ENCODE measurements around the gene MSRB3.

Gene MSRB3

GRCh38 chr12:65343801-65344200, 65.3 kb downstream of the MSRB3 start:
- H3K27me3 ChIP-seq, result no peaks in the 10 kb centered on the region
- H3K4me1 ChIP-seq (ENCODE audit: control insufficient read depth in 1 of 2, insufficient read depth in 1 of 2, low read depth in 1 of 2, low read length in 1 of 2), result peaks cover 0 to 9% of the 10 kb centered on the region in 2 experiments
- no peak overlapping the region for H3K4me3 ChIP-seq (ENCODE audit: low read depth in 1 of 2, low read length in 1 of 2)
- no peaks in the 10 kb centered on the region for H3K36me3 ChIP-seq
- H3K27ac ChIP-seq, result no peak overlapping the region
- TF ChIP-seq, protein P1, sequence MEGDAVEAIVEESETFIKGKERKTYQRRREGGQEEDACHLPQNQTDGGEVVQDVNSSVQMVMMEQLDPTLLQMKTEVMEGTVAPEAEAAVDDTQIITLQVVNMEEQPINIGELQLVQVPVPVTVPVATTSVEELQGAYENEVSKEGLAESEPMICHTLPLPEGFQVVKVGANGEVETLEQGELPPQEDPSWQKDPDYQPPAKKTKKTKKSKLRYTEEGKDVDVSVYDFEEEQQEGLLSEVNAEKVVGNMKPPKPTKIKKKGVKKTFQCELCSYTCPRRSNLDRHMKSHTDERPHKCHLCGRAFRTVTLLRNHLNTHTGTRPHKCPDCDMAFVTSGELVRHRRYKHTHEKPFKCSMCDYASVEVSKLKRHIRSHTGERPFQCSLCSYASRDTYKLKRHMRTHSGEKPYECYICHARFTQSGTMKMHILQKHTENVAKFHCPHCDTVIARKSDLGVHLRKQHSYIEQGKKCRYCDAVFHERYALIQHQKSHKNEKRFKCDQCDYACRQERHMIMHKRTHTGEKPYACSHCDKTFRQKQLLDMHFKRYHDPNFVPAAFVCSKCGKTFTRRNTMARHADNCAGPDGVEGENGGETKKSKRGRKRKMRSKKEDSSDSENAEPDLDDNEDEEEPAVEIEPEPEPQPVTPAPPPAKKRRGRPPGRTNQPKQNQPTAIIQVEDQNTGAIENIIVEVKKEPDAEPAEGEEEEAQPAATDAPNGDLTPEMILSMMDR (IDR thresholded peaks at IDR 0.05), result no peak
- H3K9me3 ChIP-seq, result no peaks in the 10 kb centered on the region

DNA sequence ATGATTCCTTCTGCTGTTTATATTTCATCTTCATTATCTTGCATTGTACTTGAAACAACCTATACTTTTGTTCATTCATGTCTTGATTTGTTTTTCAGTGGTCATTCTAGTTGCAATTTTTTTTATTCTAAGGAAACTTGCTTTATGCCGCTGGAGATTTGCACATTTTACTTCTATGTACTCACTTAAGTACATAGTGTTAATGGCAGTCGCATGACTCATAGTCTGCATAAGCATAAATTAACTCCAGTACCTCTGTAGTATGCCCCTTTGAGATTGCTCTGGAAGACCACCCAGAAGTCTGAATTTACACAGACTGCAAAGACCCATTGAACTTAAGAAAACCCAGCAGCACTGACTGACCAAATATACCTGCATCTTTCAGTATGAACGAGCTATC, 77.0 kb downstream of the MSRB3 start:
- TF ChIP-seq, protein P1 (IDR thresholded peaks at IDR 0.05), result no peak
- no peaks in the 10 kb centered on the region for H3K4me1 ChIP-seq (ENCODE audit: control insufficient read depth in 1 of 2, insufficient read depth in 1 of 2, low read depth in 1 of 2, low read length in 1 of 2)
- H3K27ac ChIP-seq, result no peak overlapping the region
- H3K9me3 ChIP-seq, result no peaks in the 10 kb centered on the region
- no peaks in the 10 kb centered on the region for H3K27me3 ChIP-seq
- no peaks in the 10 kb centered on the region for H3K36me3 ChIP-seq
- H3K4me3 ChIP-seq (ENCODE audit: low read depth in 1 of 2, low read length in 1 of 2), result no peak overlapping the region

- H3K9me3 ChIP-seq, result no peaks in the 10 kb centered on the region
- H3K4me3 ChIP-seq (ENCODE audit: low read depth in 1 of 2, low read length in 1 of 2), result no peak overlapping the region
- no peaks in the 10 kb centered on the region for H3K4me1 ChIP-seq (ENCODE audit: control insufficient read depth in 1 of 2, insufficient read depth in 1 of 2, low read depth in 1 of 2, low read length in 1 of 2)
- no peaks in the 10 kb centered on the region for H3K27me3 ChIP-seq
- no peak overlapping the region for H3K27ac ChIP-seq
- H3K36me3 ChIP-seq, result no peaks in the 10 kb centered on the region
- TF ChIP-seq, protein P1 (IDR thresholded peaks at IDR 0.05), result no peak
Measured at GRCh38 chr12:65362234-65363031, 84.0 kb downstream of the MSRB3 start.

GRCh38 chr12:65364046-65364445, 85.6 kb downstream of the MSRB3 start:
- TF ChIP-seq, protein P1 (IDR thresholded peaks at IDR 0.05), result no peak
- Histone ChIP-seq H3K27me3 (no peaks in the 10 kb centered on the region), H3K4me3 (ENCODE audit: low read depth in 1 of 2, low read length in 1 of 2) (no peak overlapping the region), H3K9me3 (no peaks in the 10 kb centered on the region), H3K4me1 (ENCODE audit: control insufficient read depth in 1 of 2, insufficient read depth in 1 of 2, low read depth in 1 of 2, low read length in 1 of 2) (no peaks in the 10 kb centered on the region), H3K36me3 (no peaks in the 10 kb centered on the region), H3K27ac (no peak overlapping the region)

GRCh38 chr12:65367396-65367795, 88.9 kb downstream of the MSRB3 start:
- Histone ChIP-seq H3K9me3 (no peaks in the 10 kb centered on the region), H3K4me3 (ENCODE audit: low read depth in 1 of 2, low read length in 1 of 2) (no peak overlapping the region), H3K4me1 (ENCODE audit: control insufficient read depth in 1 of 2, insufficient read depth in 1 of 2, low read depth in 1 of 2, low read length in 1 of 2) (no peaks in the 10 kb centered on the region), H3K27me3 (no peaks in the 10 kb centered on the region), H3K27ac (no peak overlapping the region), H3K36me3 (no peaks in the 10 kb centered on the region)
- TF ChIP-seq, protein P1 (IDR thresholded peaks at IDR 0.05), result no peak
